DND-41 (cell line): ENCODE results near the gene GFOD1.

ENCODE experiments used
- ATAC-seq: fragments of 200-7000 bp; cut with Tn5 transposase; 3 replicates; pipeline ENCODE4 v1.9.1; 2021; ENCODE audit warnings: low read depth; ENCODE audit not compliant: insufficient read depth
- DNase-seq: peaks from one replicate; pipeline ENCODE4 v3.0.0-alpha.2; 2020
- H2AFZ ChIP-seq: 2 replicates; pipeline ENCODE4 v1.6.0; 2012; ENCODE audit warnings: low read depth, low read length
- H3K27ac ChIP-seq: 2 replicates; pipeline ENCODE4 v1.5.1; 2012; ENCODE audit warnings: low read length, inconsistent platforms
- H3K27me3 ChIP-seq: fragments of 200-600 bp; sonication (generic); 2 replicates; pipeline ENCODE4 v1.6.0; 2012; ENCODE audit warnings: low read length, mild to moderate bottlenecking, inconsistent platforms; ENCODE audit not compliant: insufficient read depth, poor library complexity
- H3K36me3 ChIP-seq: 2 replicates; pipeline ENCODE4 v1.5.1; 2012; ENCODE audit warnings: low read length, inconsistent platforms; ENCODE audit not compliant: insufficient read depth
- H3K4me1 ChIP-seq: 2 replicates; pipeline ENCODE4 v1.5.1; 2012; ENCODE audit warnings: mild to moderate bottlenecking, low read length; ENCODE audit not compliant: insufficient read depth
- H3K4me2 ChIP-seq: 2 replicates; pipeline ENCODE4 v1.6.0; 2012; ENCODE audit warnings: mild to moderate bottlenecking, moderate library complexity, low read length, inconsistent platforms; ENCODE audit not compliant: insufficient read depth
- H3K4me3 ChIP-seq, 2 experiments: fragments of 200-600 bp in 1 of 2; shearing (Covaris generic) in 1 of 2; 2 replicates each; pipeline ENCODE4 v1.5.1; 2012 to 2016; ENCODE audit warnings: inconsistent platforms in 2 of 2, low read length in 2 of 2, mild to moderate bottlenecking in 2 of 2, low read depth in 1 of 2, moderate library complexity in 1 of 2
- H3K79me2 ChIP-seq: 2 replicates; pipeline ENCODE4 v1.6.0; 2012; ENCODE audit warnings: low read length, inconsistent platforms; ENCODE audit not compliant: insufficient read depth
- H3K9ac ChIP-seq: 2 replicates; pipeline ENCODE4 v1.6.0; 2012; ENCODE audit warnings: low read depth, mild to moderate bottlenecking, inconsistent platforms, low read length, moderate library complexity
- H3K9me3 ChIP-seq: 2 replicates; pipeline ENCODE4 v1.5.1; 2012; ENCODE audit warnings: low read length, moderate library complexity, mild to moderate bottlenecking, inconsistent platforms; ENCODE audit not compliant: insufficient read depth, severe bottlenecking
- H4K20me1 ChIP-seq: 2 replicates; pipeline ENCODE4 v1.6.0; 2012; ENCODE audit warnings: low read length; ENCODE audit not compliant: insufficient read depth
- EZH2 ChIP-seq: IDR thresholded peaks from 3 replicates; pipeline ENCODE4 v1.6.1; 2012; ENCODE audit warnings: borderline replicate concordance, low read depth, mild to moderate bottlenecking, moderate library complexity, low read length, inconsistent platforms; ENCODE audit not compliant: severe bottlenecking
- TF ChIP-seq, protein P1 (sequence below): IDR thresholded peaks from 2 replicates; pipeline ENCODE4 v1.5.1; 2012; ENCODE audit warnings: borderline replicate concordance, low read length, moderate library complexity, mild to moderate bottlenecking; ENCODE audit not compliant: poor library complexity, severe bottlenecking; ENCODE audit errors: extremely low read depth

Gene GFOD1

DNA sequence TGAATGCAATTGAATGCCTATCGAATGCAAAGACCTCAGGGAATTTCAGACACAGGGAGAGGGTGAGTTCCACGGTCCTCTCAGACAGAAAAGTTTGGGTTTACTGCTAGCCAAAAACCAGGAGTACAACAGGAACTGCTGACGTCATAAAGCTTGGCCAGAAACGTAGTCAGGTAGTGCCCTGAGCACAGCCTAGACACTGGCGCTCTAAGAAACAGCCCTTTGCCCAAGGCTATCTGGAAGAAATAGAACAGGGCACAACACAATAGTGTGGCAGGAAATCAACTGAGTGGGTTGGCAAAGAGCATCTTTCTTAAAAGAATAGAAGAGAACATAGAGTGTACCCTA is 58.0 kb downstream of the GFOD1 start:
- no peak overlapping the region for H3K9ac ChIP-seq
- H3K4me1 ChIP-seq: no peaks in the 10 kb centered on the region
- H3K4me3 ChIP-seq: no peak overlapping the region
- H3K4me2 ChIP-seq: no peak overlapping the region
- H3K36me3 ChIP-seq: no peaks in the 10 kb centered on the region
- H3K27me3 ChIP-seq: no peaks in the 10 kb centered on the region
- no peaks in the 10 kb centered on the region for H3K79me2 ChIP-seq
- H2AFZ ChIP-seq: no peak overlapping the region
- ATAC-seq (no peak), DNase-seq (no peak)
- no peak overlapping the region for H3K27ac ChIP-seq
- no peak for TF ChIP-seq EZH2
- TF ChIP-seq, protein P1, sequence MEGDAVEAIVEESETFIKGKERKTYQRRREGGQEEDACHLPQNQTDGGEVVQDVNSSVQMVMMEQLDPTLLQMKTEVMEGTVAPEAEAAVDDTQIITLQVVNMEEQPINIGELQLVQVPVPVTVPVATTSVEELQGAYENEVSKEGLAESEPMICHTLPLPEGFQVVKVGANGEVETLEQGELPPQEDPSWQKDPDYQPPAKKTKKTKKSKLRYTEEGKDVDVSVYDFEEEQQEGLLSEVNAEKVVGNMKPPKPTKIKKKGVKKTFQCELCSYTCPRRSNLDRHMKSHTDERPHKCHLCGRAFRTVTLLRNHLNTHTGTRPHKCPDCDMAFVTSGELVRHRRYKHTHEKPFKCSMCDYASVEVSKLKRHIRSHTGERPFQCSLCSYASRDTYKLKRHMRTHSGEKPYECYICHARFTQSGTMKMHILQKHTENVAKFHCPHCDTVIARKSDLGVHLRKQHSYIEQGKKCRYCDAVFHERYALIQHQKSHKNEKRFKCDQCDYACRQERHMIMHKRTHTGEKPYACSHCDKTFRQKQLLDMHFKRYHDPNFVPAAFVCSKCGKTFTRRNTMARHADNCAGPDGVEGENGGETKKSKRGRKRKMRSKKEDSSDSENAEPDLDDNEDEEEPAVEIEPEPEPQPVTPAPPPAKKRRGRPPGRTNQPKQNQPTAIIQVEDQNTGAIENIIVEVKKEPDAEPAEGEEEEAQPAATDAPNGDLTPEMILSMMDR: no peak
- H3K9me3 ChIP-seq: no peaks in the 10 kb centered on the region
- no peaks in the 10 kb centered on the region for H4K20me1 ChIP-seq

DNA sequence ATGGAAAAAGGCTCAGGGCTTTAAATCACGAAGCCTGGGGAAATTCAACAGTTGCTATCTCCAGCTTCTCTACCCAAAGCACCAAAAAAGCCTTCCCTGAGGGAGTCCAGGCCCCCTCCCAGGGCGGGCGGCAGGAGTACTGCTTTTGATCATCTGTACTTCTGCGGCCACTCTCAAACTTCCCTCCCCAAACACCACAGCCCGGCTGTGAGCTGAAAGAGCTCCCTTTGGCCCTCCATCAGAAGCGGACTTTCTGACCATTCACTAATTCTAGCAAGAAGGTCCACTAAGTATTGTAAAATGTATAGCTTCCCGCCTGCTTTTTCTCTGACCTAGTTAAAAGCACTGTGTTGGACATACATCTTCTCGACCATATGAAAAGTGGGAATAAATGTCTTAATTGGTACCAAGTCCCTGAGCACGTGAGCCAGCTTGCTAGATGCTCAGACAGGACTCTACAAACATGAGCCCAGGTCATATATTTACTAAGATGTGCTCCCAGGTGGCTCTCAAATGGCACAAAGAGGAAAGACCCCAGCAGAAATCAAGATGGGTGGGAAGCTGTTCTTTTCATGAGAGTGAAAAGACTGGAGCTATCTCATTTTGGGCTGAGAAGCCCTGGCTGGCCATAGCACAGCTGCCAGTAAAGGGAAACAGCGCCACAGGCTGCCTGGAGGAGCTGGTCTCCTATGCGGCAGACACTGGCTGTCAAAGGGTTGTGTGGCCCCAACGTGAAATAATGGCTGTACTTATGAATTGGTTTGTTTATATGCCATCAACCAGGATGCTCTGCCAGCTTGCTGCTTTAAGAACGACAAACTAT is 58.6 kb downstream of the GFOD1 start:
- H3K27ac ChIP-seq: no peak overlapping the region
- no peak overlapping the region for H3K4me2 ChIP-seq

DNA sequence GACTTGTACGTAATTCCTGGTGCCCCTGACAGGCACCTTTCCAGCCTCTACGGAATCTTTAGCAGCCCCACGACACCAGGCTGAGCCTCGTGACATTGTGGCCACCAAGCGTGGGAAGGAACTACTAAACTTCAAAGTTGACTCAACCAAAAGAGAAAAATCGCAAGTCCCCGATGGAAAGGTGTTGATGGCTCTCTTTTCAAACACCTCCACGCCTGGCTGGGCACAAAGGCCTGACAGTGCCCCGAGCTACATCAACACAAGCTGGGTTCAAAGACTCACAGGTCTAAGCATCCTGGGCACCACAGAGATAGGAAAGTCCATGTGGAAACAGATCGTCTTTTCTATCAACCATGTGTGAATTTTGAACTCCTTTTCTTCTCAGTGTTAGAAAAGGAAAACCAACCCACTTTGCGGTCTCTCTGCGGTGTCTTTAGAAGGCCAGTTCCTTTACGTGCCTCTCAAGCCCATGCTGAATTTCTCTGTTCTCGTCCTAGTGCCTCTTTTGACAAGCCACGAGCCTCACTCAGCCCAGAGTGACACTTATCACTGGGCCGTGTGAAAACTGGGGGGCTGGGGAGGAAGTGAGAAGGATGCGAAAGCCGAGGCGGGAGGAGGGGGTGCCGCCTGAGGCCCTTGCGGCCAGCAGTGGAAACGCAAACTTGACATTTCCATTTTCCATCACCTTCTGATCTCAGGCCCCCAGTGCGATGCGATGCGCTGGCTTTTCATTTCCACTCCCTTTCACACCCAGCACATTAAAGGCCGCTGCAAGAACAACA is 59.4 kb downstream of the GFOD1 start:
- no peak for TF ChIP-seq EZH2
- TF ChIP-seq, protein P1: no peak
- H3K9me3 ChIP-seq: no peaks in the 10 kb centered on the region
- ATAC-seq: peak; percentile 29; the same call in 1 of the 3 replicates
- H3K4me3 ChIP-seq: no peak overlapping the region
- no peak overlapping the region for H3K27ac ChIP-seq
- no peak overlapping the region for H2AFZ ChIP-seq
- H4K20me1 ChIP-seq: no peaks in the 10 kb centered on the region
- no peaks in the 10 kb centered on the region for H3K27me3 ChIP-seq
- H3K4me1 ChIP-seq: no peaks in the 10 kb centered on the region
- H3K4me2 ChIP-seq: no peak overlapping the region
- no peak overlapping the region for H3K9ac ChIP-seq
- no peaks in the 10 kb centered on the region for H3K79me2 ChIP-seq
- DNase-seq: no peak
- no peaks in the 10 kb centered on the region for H3K36me3 ChIP-seq

More for the DNA sequence above, 58.6 kb downstream of the GFOD1 start:
- H3K27me3 ChIP-seq: no peaks in the 10 kb centered on the region
- TF ChIP-seq EZH2: no peak
- TF ChIP-seq, protein P1: no peak
- H3K79me2 ChIP-seq: no peaks in the 10 kb centered on the region
- no peak overlapping the region for H2AFZ ChIP-seq
- H3K4me1 ChIP-seq: no peaks in the 10 kb centered on the region
- H3K4me3 ChIP-seq: no peak overlapping the region
- DNase-seq (no peak), ATAC-seq (no peak)
- H3K9ac ChIP-seq: no peak overlapping the region
- no peaks in the 10 kb centered on the region for H3K9me3 ChIP-seq
- no peaks in the 10 kb centered on the region for H3K36me3 ChIP-seq
- H4K20me1 ChIP-seq: no peaks in the 10 kb centered on the region
